HFFc6 (cell line): ENCODE results near the gene GPR3. TPM values are rescaled to one million over a fixed set of nuclear protein-coding genes. Genes with fewer than 3 reads are reported as not detected.

Source experiments
- DNase-seq: peaks from one replicate; pipeline ENCODE4 v3.0.0-alpha.2; 2018
- H3K27ac Mint-ChIP-seq: 2 replicates; pipeline ENCODE4 v1.8.0; 2020; ENCODE audit warnings: mild to moderate bottlenecking, mixed read lengths
- H3K27me3 Mint-ChIP-seq: 2 replicates; pipeline ENCODE4 v1.8.0; 2021; ENCODE audit warnings: mild to moderate bottlenecking, moderate library complexity, mixed read lengths; ENCODE audit not compliant: insufficient read depth
- H3K36me3 Mint-ChIP-seq: 2 replicates; pipeline ENCODE4 v1.8.0; 2021; ENCODE audit warnings: low read depth, mixed read lengths
- H3K4me1 Mint-ChIP-seq: 2 replicates; pipeline ENCODE4 v1.8.0; 2020; ENCODE audit warnings: low read depth, mixed read lengths
- H3K4me3 Mint-ChIP-seq: 2 replicates; pipeline ENCODE4 v1.8.0; 2020; ENCODE audit warnings: mild to moderate bottlenecking, moderate library complexity, mixed read lengths
- H3K9me3 Mint-ChIP-seq: 2 replicates; pipeline ENCODE4 v1.8.0; 2020; ENCODE audit warnings: mild to moderate bottlenecking, mixed read lengths
- CTCF ChIP-seq: fragments of 200-600 bp; sonication (generic); IDR thresholded peaks from 2 replicates; pipeline ENCODE4 v1.5.0; 2021; ENCODE audit warnings: antibody characterized with exemption, mild to moderate bottlenecking
- total RNA-seq, 6 experiments: library from RNA; stranded (reverse); fragmentation: NEBNext Ultra II Directional; extraction: Animal tissue kit (Norgen Biotek cat#: 25700); gene quantifications; 2 replicates in 1 of 6; 3 replicates in 5 of 6; pipeline ENCODE4 v1.2.3, GENCODE V29; 2021

GPR3 gene
- total RNA-seq, 6 experiments from 2014 or later = 2.3 to 3.3 (median 2.9) TPM

DNA sequence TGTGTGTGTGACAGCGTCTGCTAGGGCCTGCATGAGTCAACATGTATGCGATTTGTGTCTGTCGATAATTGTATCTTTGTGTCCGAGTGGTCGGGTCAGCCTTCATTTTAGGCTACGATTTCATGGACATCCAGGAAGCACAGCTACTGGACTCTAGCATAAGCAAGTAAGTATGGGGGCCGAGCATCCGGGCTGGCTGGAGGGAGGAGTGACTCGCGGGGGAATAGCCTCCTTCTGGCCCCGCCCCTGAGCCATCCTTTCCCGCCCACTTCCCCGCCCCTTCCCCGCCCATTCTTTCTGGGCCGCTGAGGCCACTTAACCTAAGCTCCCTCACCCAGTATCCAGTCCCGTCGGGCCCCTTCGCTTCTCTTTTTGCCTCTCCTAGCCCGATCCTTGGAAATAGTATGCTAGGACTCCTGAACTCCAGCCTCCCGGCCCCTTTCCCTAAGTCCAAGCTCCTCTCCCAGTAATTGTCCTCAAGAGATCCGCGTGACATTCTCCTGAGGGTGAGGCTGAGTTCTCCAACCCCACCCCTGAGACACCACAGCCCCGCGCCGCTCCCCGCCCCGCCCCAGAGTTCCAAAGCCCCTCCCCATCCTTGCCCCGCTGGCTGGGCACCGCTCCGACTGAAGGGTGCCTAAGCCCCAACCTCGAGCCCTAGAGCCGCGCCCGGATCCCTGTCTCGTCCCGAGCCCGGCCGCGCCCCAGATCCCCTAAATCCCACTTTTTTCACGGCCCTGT is 26.9 kb upstream of the GPR3 start:
- Mint-ChIP-seq H3K9me3 (no peaks in the 10 kb centered on the region), H3K27me3 (peaks cover 2% of the 10 kb centered on the region), H3K4me1 (peaks cover 19% of the 10 kb centered on the region), H3K36me3 (peaks cover 9% of the 10 kb centered on the region; the same call in 1 of the 2 replicates), H3K27ac (peak overlapping the region; percentile 98), H3K4me3 (peak overlapping the region; percentile 92)
- TF ChIP-seq CTCF = no peak
- DNase-seq = peak; percentile 83

GRCh38 chr1:27366113-27366410 is 26.4 kb upstream of the GPR3 start:
- H3K4me1 Mint-ChIP-seq = peaks cover 19% of the 10 kb centered on the region
- peaks cover 2% of the 10 kb centered on the region for H3K27me3 Mint-ChIP-seq
- peak overlapping the region; percentile 92 for H3K4me3 Mint-ChIP-seq
- TF ChIP-seq CTCF = no peak
- H3K9me3 Mint-ChIP-seq = no peaks in the 10 kb centered on the region
- DNase-seq = peak; percentile 53
- peaks cover 9% of the 10 kb centered on the region; the same call in 1 of the 2 replicates for H3K36me3 Mint-ChIP-seq
- H3K27ac Mint-ChIP-seq = peak overlapping the region; percentile 98

- peak within 1 kb of the TSS; percentile 92 for H3K4me3 Mint-ChIP-seq
- no peaks in the 10 kb centered on the region for H3K9me3 Mint-ChIP-seq
These were observed 25.8 kb upstream of the GPR3 start, which contains the start of gene MAP3K6 for GRCh38 chr1:27366411-27367159. Gene MAP3K6, minus strand, starts transcription at chr1:27366961. Its CDS starts 364 bp downstream, at chr1:27366597.

DNA sequence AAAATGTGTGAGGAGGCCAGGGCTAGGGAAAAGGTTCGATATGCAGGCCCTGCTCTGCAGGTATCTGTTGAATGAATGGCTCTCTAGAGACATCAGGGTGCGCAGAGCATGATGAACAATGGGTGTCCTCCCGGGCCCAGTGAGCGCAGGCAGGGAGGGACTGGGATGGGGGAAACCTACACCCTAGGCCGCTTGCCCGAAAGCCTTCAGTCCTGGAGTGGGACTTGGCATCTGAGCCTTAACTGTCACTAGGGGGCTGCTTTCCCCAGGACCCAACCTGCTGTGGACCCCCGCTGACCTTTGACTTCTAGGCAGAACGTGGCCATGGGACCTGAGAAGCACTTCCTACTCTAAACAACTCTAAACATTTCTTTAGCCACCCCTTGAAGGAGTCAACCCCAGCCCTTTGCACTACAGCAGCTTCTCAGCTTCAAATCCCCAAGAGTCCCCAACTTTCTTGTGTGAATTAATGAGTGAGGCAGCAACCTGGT is 25.2 kb upstream of the GPR3 start:
- Mint-ChIP-seq H3K27me3 (peaks cover 2% of the 10 kb centered on the region), H3K4me3 (peak overlapping the region; percentile 88), H3K27ac (peak overlapping the region; percentile 81), H3K4me1 (peaks cover 24% of the 10 kb centered on the region), H3K36me3 (peaks cover 9% of the 10 kb centered on the region; the same call in 1 of the 2 replicates), H3K9me3 (no peaks in the 10 kb centered on the region)
- TF ChIP-seq CTCF = no peak
- no peak for DNase-seq

More at GRCh38 chr1:27366411-27367159, 25.8 kb upstream of the GPR3 start, which contains the start of gene MAP3K6:
- DNase-seq = peak; percentile 70
- Mint-ChIP-seq H3K27ac (peak within 1 kb of the TSS; percentile 98), H3K27me3 (peaks cover 2% of the 10 kb centered on the region), H3K4me1 (peaks cover 19% of the 10 kb centered on the region), H3K36me3 (peaks cover 9% of the 10 kb centered on the region; the same call in 1 of the 2 replicates)
- peak; percentile 60 for TF ChIP-seq CTCF

GRCh38 chr1:27368869-27369582 is 23.4 kb upstream of the GPR3 start:
- no peak overlapping the region for H3K27ac Mint-ChIP-seq
- H3K27me3 Mint-ChIP-seq = peaks cover 3% of the 10 kb centered on the region
- peaks cover 30% of the 10 kb centered on the region for H3K4me1 Mint-ChIP-seq
- TF ChIP-seq CTCF = peak; percentile 65
- no peaks in the 10 kb centered on the region for H3K9me3 Mint-ChIP-seq
- H3K4me3 Mint-ChIP-seq = no peak overlapping the region; the same call in 1 of the 2 replicates
- peak; percentile 19 for DNase-seq
- H3K36me3 Mint-ChIP-seq = no peaks in the 10 kb centered on the region
